IMR-90 (cell line): ENCODE measurements around the gene DDOST. TPM values are rescaled to one million over a fixed set of nuclear protein-coding genes. Genes with fewer than 3 reads are reported as not detected.

Experiments
- ATAC-seq: fragments of 200-7000 bp; cut with Tn5 transposase; 2 replicates; pipeline ENCODE4 v1.9.1; 2020; ENCODE audit warnings: low read depth, mild to moderate bottlenecking, moderate library complexity
- BruUV-seq: library from RNA; stranded (reverse); fragments of 400-500 nt; replicated peaks from 2 replicates; lab custom pipeline; 2021; lab: Mats Ljungman, UMichigan
- CTCF ChIA-PET: fragments of 300-600 bp; formaldehyde crosslinking; extraction: SDS; loops from one replicate; lab custom pipeline; 2021; ENCODE audit warnings: antibody characterized with exemption; lab: Yijun Ruan, JAX
- POLR2A ChIA-PET: fragments of 300-600 bp; sonication (Branson Sonifier 250); formaldehyde crosslinking; loops from one replicate; lab custom pipeline; 2022; ENCODE audit warnings: antibody characterized with exemption; ENCODE audit not compliant: unreplicated experiment; lab: Charles Lee
- DNase-seq: peaks from one replicate; pipeline ENCODE4 v3.0.0; 2013
- H2AFZ ChIP-seq: replicated peaks from 2 replicates; pipeline ENCODE3; 2013; ENCODE audit warnings: low read length, mild to moderate bottlenecking; ENCODE audit not compliant: poor library complexity
- H2AK5ac ChIP-seq: 2 replicates; pipeline ENCODE4 v1.6.1; 2013; ENCODE audit warnings: low read depth, low read length, inconsistent platforms
- H2AK9ac ChIP-seq: replicated peaks from 2 replicates; pipeline ENCODE3; 2013; ENCODE audit warnings: mild to moderate bottlenecking, low read depth, low read length, moderate library complexity; ENCODE audit not compliant: poor library complexity
- H2BK120ac ChIP-seq: 2 replicates; pipeline ENCODE4 v1.6.1; 2013; ENCODE audit warnings: low read depth, low read length, inconsistent platforms
- H2BK15ac ChIP-seq: 3 replicates; pipeline ENCODE4 v1.6.1; 2013; ENCODE audit warnings: low read depth, low read length, inconsistent platforms
- H2BK20ac ChIP-seq: 2 replicates; pipeline ENCODE4 v1.6.1; 2013; ENCODE audit warnings: low read depth, mild to moderate bottlenecking, inconsistent platforms, low read length, moderate library complexity
- H2BK5ac ChIP-seq: 2 replicates; pipeline ENCODE4 v1.6.1; 2013; ENCODE audit warnings: mild to moderate bottlenecking, low read depth, low read length, inconsistent platforms; ENCODE audit not compliant: poor library complexity, severe bottlenecking
- H3K14ac ChIP-seq: replicated peaks from 2 replicates; pipeline ENCODE4 v1.6.1; 2013; ENCODE audit warnings: low read depth, low read length, inconsistent platforms
- H3K18ac ChIP-seq: 2 replicates; pipeline ENCODE4 v1.6.1; 2013; ENCODE audit warnings: low read depth, low read length, control low read depth
- H3K23ac ChIP-seq: 2 replicates; pipeline ENCODE4 v1.6.1; 2013; ENCODE audit warnings: low read depth, low read length, inconsistent platforms
- H3K27ac ChIP-seq: 2 replicates; pipeline ENCODE4 v1.5.1; 2013; ENCODE audit warnings: mild to moderate bottlenecking, control low read depth, low read length; ENCODE audit not compliant: insufficient read depth
- H3K27me3 ChIP-seq: 2 replicates; pipeline ENCODE4 v1.6.1; 2013; ENCODE audit warnings: low read length; ENCODE audit not compliant: control insufficient read depth, insufficient read depth
- H3K36me3 ChIP-seq: 2 replicates; pipeline ENCODE4 v1.6.1; 2013; ENCODE audit warnings: low read length, mixed read lengths; ENCODE audit not compliant: control insufficient read depth, insufficient read depth
- H3K4ac ChIP-seq: 2 replicates; pipeline ENCODE4 v1.6.1; 2013; ENCODE audit warnings: low read depth, low read length, inconsistent platforms
- H3K4me1 ChIP-seq: 2 replicates; pipeline ENCODE4 v1.6.1; 2013; ENCODE audit warnings: low read length, mixed read lengths; ENCODE audit not compliant: control insufficient read depth, insufficient read depth
- H3K4me2 ChIP-seq: 2 replicates; pipeline ENCODE4 v1.6.1; 2013; ENCODE audit warnings: low read depth, mild to moderate bottlenecking, control low read depth, low read length, moderate library complexity
- H3K4me3 ChIP-seq: 2 replicates; pipeline ENCODE4 v1.5.1; 2013; ENCODE audit warnings: low read depth, mild to moderate bottlenecking, control low read depth, low read length, moderate library complexity; ENCODE audit not compliant: insufficient read depth
- H3K56ac ChIP-seq: 2 replicates; pipeline ENCODE4 v1.6.1; 2013; ENCODE audit warnings: low read length, inconsistent platforms; ENCODE audit not compliant: insufficient read depth; ENCODE audit errors: extremely low read depth
- H3K79me1 ChIP-seq, 2 experiments: 2 replicates each; pipeline ENCODE4 v1.6.1; 2013; ENCODE audit warnings: low read length in 2 of 2, inconsistent platforms in 1 of 2, low read depth in 1 of 2
- H3K9ac ChIP-seq: 2 replicates; pipeline ENCODE4 v1.6.1; 2013; ENCODE audit warnings: low read depth, low read length, control low read depth
- H3K9me1 ChIP-seq: 2 replicates; pipeline ENCODE4 v1.6.1; 2013; ENCODE audit warnings: low read length, inconsistent platforms; ENCODE audit not compliant: insufficient read depth
- H3K9me3 ChIP-seq: 2 replicates; pipeline ENCODE4 v1.6.1; 2013; ENCODE audit warnings: low read length; ENCODE audit not compliant: control insufficient read depth, insufficient read depth
- H4K20me1 ChIP-seq: 2 replicates; pipeline ENCODE4 v1.6.1; 2013; ENCODE audit warnings: low read length, inconsistent platforms; ENCODE audit not compliant: insufficient read depth
- H4K5ac ChIP-seq: 2 replicates; pipeline ENCODE4 v1.6.1; 2013; ENCODE audit warnings: mild to moderate bottlenecking, low read depth, low read length, control low read depth
- H4K8ac ChIP-seq, 2 experiments: 2 replicates each; pipeline ENCODE4 v1.6.1; 2013; ENCODE audit warnings: low read depth in 2 of 2, low read length in 2 of 2, control low read depth in 1 of 2, inconsistent platforms in 1 of 2
- H4K91ac ChIP-seq: 2 replicates; pipeline ENCODE4 v1.6.1; 2013; ENCODE audit warnings: low read depth, low read length, inconsistent platforms; ENCODE audit not compliant: insufficient read depth
- BHLHE40 ChIP-seq: fragments of 150-350 bp; IDR thresholded peaks from 2 replicates; pipeline ENCODE4 v1.6.1; 2016; ENCODE audit warnings: mild to moderate bottlenecking, low read depth, low read length
- CEBPB ChIP-seq: IDR thresholded peaks from 2 replicates; pipeline ENCODE4 v1.6.1; 2012; ENCODE audit warnings: low read depth, low read length, improper control_type of control experiment
- CHD1 ChIP-seq: IDR thresholded peaks from 2 replicates; pipeline ENCODE4 v1.6.1; 2012; ENCODE audit warnings: low read depth, low read length, improper control_type of control experiment
- CTCF ChIP-seq: conservative IDR thresholded peaks from 2 replicates; pipeline ENCODE4 v1.5.1; 2012; ENCODE audit warnings: mild to moderate bottlenecking, low read depth, low read length, improper control_type of control experiment
- ELK1 ChIP-seq: fragments of 150-350 bp; IDR thresholded peaks from 2 replicates; pipeline ENCODE4 v1.6.1; 2016; ENCODE audit warnings: low read depth, mild to moderate bottlenecking, low read length, moderate library complexity, borderline replicate concordance
- FOS ChIP-seq: fragments of 150-350 bp; IDR thresholded peaks from 2 replicates; pipeline ENCODE4 v1.6.1; 2016; ENCODE audit warnings: low read depth, low read length
- MAFK ChIP-seq: IDR thresholded peaks from 2 replicates; pipeline ENCODE4 v1.6.1; 2012; ENCODE audit warnings: low read depth, low read length, improper control_type of control experiment
- MAZ ChIP-seq: IDR thresholded peaks from 2 replicates; pipeline ENCODE4 v1.6.1; 2012; ENCODE audit warnings: low read depth, mild to moderate bottlenecking, low read length, improper control_type of control experiment, moderate library complexity, borderline replicate concordance
- MXI1 ChIP-seq: IDR thresholded peaks from 2 replicates; pipeline ENCODE4 v1.6.1; 2012; ENCODE audit warnings: low read depth, mild to moderate bottlenecking, low read length, moderate library complexity, borderline replicate concordance
- NFE2L2 ChIP-seq: fragments of 150-350 bp; IDR thresholded peaks from 2 replicates; pipeline ENCODE4 v1.6.1; 2016; ENCODE audit warnings: low read depth, mild to moderate bottlenecking, low read length
- POLR2A ChIP-seq: IDR thresholded peaks from 2 replicates; pipeline ENCODE4 v1.6.1; 2012; ENCODE audit warnings: mild to moderate bottlenecking, low read depth, low read length
- RAD21 ChIP-seq: IDR thresholded peaks from 2 replicates; pipeline ENCODE4 v1.6.1; 2012; ENCODE audit warnings: low read length, improper control_type of control experiment
- RCOR1 ChIP-seq: IDR thresholded peaks from 2 replicates; pipeline ENCODE4 v1.6.1; 2012; ENCODE audit warnings: mild to moderate bottlenecking, low read length, improper control_type of control experiment; ENCODE audit not compliant: insufficient replicate concordance
- RFX5 ChIP-seq: IDR thresholded peaks from 2 replicates; pipeline ENCODE4 v1.8.0; 2012; ENCODE audit warnings: low read depth, mild to moderate bottlenecking, low read length, moderate library complexity
- SMC3 ChIP-seq: fragments of 150-350 bp; IDR thresholded peaks from 2 replicates; pipeline ENCODE4 v1.6.1; 2016; ENCODE audit warnings: low read depth, mild to moderate bottlenecking, antibody characterized with exemption, low read length, moderate library complexity
- USF2 ChIP-seq: fragments of 150-350 bp; IDR thresholded peaks from 2 replicates; pipeline ENCODE4 v1.6.1; 2017; ENCODE audit warnings: mild to moderate bottlenecking, antibody characterized with exemption, low read length, low read depth
- WGBS, 2 experiments: methylation state at CpG; one replicate each; pipeline versions ENCODE4 v1.1.5 to v1.1.7; 2013; ENCODE audit warnings: missing lambda C conversion rate in 2 of 2; ENCODE audit not compliant: insufficient read length in 1 of 2; ENCODE audit errors: extremely low coverage in 2 of 2; 5-methylcytosine and 5-hydroxymethylcytosine counted together
- dilution Hi-C: fragments of 300-500 bp; cut with HindIII; formaldehyde crosslinking; loops from one replicate; pipeline ENCODE4 v1.14.3; 2018; ENCODE audit warnings: low sequenced_read_pairs; ENCODE audit not compliant: unreplicated experiment
- in situ Hi-C: fragments of 300-500 bp; cut with MboI; formaldehyde crosslinking; loops from 3 replicates; pipeline ENCODE4 v1.14.3; 2019; ENCODE audit warnings: low sequenced_read_pairs, inconsistent platforms, mixed read lengths
- intact Hi-C: fragments of 100-400 bp; cut with micrococcal nuclease; formaldehyde crosslinking; loops from 2 replicates; pipeline ENCODE4 v1.10.0; 2022
- polyA plus RNA-seq, 3 experiments: library from polyadenylated mRNA; depleted of rRNA; stranded (reverse); fragments of >200 nt; gene quantifications; 2 replicates each; pipeline ENCODE4 v1.2.3, GENCODE V29; 2012; ENCODE audit warnings: low replicate concordance in 1 of 3
- total RNA-seq: library from RNA; depleted of rRNA; stranded (reverse); fragments of >200 nt; gene quantifications from 2 replicates; pipeline ENCODE4 v1.2.3, GENCODE V29; 2012

DDOST gene
- total and polyA plus RNA-seq, 2 of the 4 experiments (the other 2 are of a cell fraction): 179 to 477 TPM

- Histone ChIP-seq H2AFZ (no peak overlapping the region), H3K9me1 (no peaks in the 10 kb centered on the region), H4K5ac (no peak overlapping the region), H3K9me3 (no peaks in the 10 kb centered on the region), H4K8ac (no peak overlapping the region), H3K18ac (no peak overlapping the region), H2BK5ac (no peak overlapping the region), H3K4ac (no peak overlapping the region), H3K4me1 (no peaks in the 10 kb centered on the region), H3K27me3 (no peaks in the 10 kb centered on the region), H2AK9ac (no peak overlapping the region), H3K79me1 (no peaks in the 10 kb centered on the region; a peak in 1 of 4 replicates), H4K91ac (no peak overlapping the region), H3K36me3 (peaks cover 48% of the 10 kb centered on the region), H2BK20ac (no peak overlapping the region), H2BK15ac (no peak overlapping the region), H3K56ac (no peak overlapping the region), H2BK120ac (no peak overlapping the region), H3K14ac (no peak overlapping the region), H3K23ac (no peak overlapping the region), H3K27ac (no peak overlapping the region), H4K20me1 (peaks cover 5% of the 10 kb centered on the region; the same call in 1 of the 2 replicates), H3K4me2 (no peak overlapping the region), H3K9ac (no peak overlapping the region), H3K4me3 (no peak overlapping the region), H2AK5ac (no peak overlapping the region)
- TF ChIP-seq CTCF: no peak
- TF ChIP-seq FOS: no peak
- TF ChIP-seq NFE2L2: no peak
- TF ChIP-seq CEBPB: no peak
- TF ChIP-seq RAD21: no peak
- no peak for TF ChIP-seq MAZ
- TF ChIP-seq ELK1: no peak
- TF ChIP-seq CHD1: no peak
- no peak for TF ChIP-seq RCOR1
- no peak for TF ChIP-seq RFX5
- TF ChIP-seq MXI1: no peak
- TF ChIP-seq BHLHE40: no peak
- no peak for TF ChIP-seq MAFK
- no peak for TF ChIP-seq SMC3
- TF ChIP-seq USF2: no peak
- TF ChIP-seq POLR2A: no peak
- no peak for ATAC-seq
- no TSS peak for BruUV-seq
- 60% methylated on average over 3 of the region's 10 CpGs; no CpG with 5 or more reads in 1 of the 2 experiments for WGBS, 2 experiments
- no peak for DNase-seq
- POLR2A ChIA-PET: no interaction called here
- dilution Hi-C loops (no loop called here), in situ Hi-C loops (loop anchor here (25.0 kb wide), 1 partner anchor 430 kb away; no protein-coding TSS in a partner anchor), intact Hi-C loops (loop anchor here (5.0 kb wide), 1 partner anchor 430 kb away; no protein-coding TSS in a partner anchor)
- CTCF ChIA-PET: no interaction called here
Observed at GRCh38 chr1:20641975-20642374, 19.2 kb downstream of the DDOST start.
